GM12878 (cell line): ENCODE data around the gene SRRM3. TPM values are rescaled to one million over a fixed set of nuclear protein-coding genes. Genes with fewer than 3 reads are reported as not detected.
A peak's percentile ranks its signal among the peaks of the same experiment; 100 is the strongest.

ENCODE experiments used
- EED ChIP-seq: sonication (generic); IDR thresholded peaks from 2 replicates; pipeline ENCODE4 v1.6.1; 2016; ENCODE audit warnings: antibody characterized with exemption, low read depth
- EZH2 ChIP-seq: IDR thresholded peaks from 2 replicates; pipeline ENCODE4 v1.6.1; 2012; ENCODE audit warnings: low read depth, mild to moderate bottlenecking, control low read depth, inconsistent platforms, low read length, borderline replicate concordance; ENCODE audit not compliant: control insufficient read depth
- KDM1A ChIP-seq: fragments of 200-600 bp; sonication (generic); IDR thresholded peaks from 2 replicates; pipeline ENCODE4 v1.6.1; 2016; ENCODE audit warnings: borderline replicate concordance
- MEF2A ChIP-seq: IDR thresholded peaks from 2 replicates; pipeline ENCODE4 v1.6.1; 2011; ENCODE audit warnings: low read depth, mild to moderate bottlenecking, low read length, moderate library complexity; ENCODE audit not compliant: insufficient read depth
- MTA2 ChIP-seq: fragments of 450-650 bp; IDR thresholded peaks from 2 replicates; pipeline ENCODE4 v1.6.1; 2016; ENCODE audit warnings: low read depth, mild to moderate bottlenecking, moderate library complexity
- NBN ChIP-seq: fragments of 450-650 bp; IDR thresholded peaks from 2 replicates; pipeline ENCODE4 v1.6.1; 2016
- RB1 ChIP-seq: fragments of 450-650 bp; formaldehyde crosslinking; IDR thresholded peaks from 2 replicates; pipeline ENCODE4 v1.6.1; 2017; ENCODE audit warnings: mild to moderate bottlenecking, borderline replicate concordance
- SMC3 ChIP-seq: IDR thresholded peaks from 2 replicates; pipeline ENCODE4 v1.6.1; 2011; ENCODE audit warnings: low read length, improper control_type of control experiment, borderline replicate concordance
- polyA plus RNA-seq, 11 experiments: library from polyadenylated mRNA; depleted of rRNA in 4 of 11; unstranded in 6 of 11; stranded (reverse) in 5 of 11; fragments of >200 nt; fragmentation: Nextera tagmentation in 4 of 11; fragmentation: Illumina TruSeq in 1 of 11; extraction: Ambion mirVana in 4 of 11; extraction: Trizol in 1 of 11; gene quantifications; 1 replicate in 1 of 11; 2 replicates in 10 of 11; pipeline versions ENCODE4 v1.2.1 to v1.2.3, GENCODE V29; 2011 to 2016; ENCODE audit warnings: inconsistent platforms in 2 of 11, missing spikeins in 2 of 11, low read depth in 1 of 11
- total RNA-seq, 4 experiments: library from RNA; depleted of rRNA in 3 of 4; stranded (reverse); fragments of >200 nt in 3 of 4; fragmentation: Illumina TruSeq in 1 of 4; extraction: Trizol in 1 of 4; gene quantifications; 2 replicates each; pipeline versions ENCODE4 v1.2.1 to v1.2.3, GENCODE V29; 2013 to 2021
- TF ChIP-seq, protein P1 (sequence below): fragments of 450-650 bp; IDR thresholded peaks from 2 replicates; pipeline ENCODE4 v1.6.1; 2017; ENCODE audit warnings: mild to moderate bottlenecking
- TF ChIP-seq, protein P2 (sequence below): fragments of 450-650 bp; IDR thresholded peaks from 2 replicates; pipeline ENCODE4 v1.6.1; 2017; ENCODE audit warnings: low read depth, mild to moderate bottlenecking, moderate library complexity
- TF ChIP-seq, protein P3 (sequence below): fragments of 450-650 bp; IDR thresholded peaks from 2 replicates; pipeline ENCODE4 v1.6.1; 2018; ENCODE audit warnings: borderline replicate concordance, mild to moderate bottlenecking; ENCODE audit not compliant: partially characterized antibody
- TF ChIP-seq, protein P4 (sequence below): fragments of 450-650 bp; conservative IDR thresholded peaks from 2 replicates; pipeline ENCODE4 v1.6.1; 2017; ENCODE audit warnings: mild to moderate bottlenecking, moderate library complexity

The SRRM3 gene
- total and polyA plus RNA-seq, 10 of the 15 experiments (the other 5 are each of a cell fraction or from before 2014, with no cell fraction given): 0.03 to 0.15 (median 0.05) TPM; not detected in 6

DNA sequence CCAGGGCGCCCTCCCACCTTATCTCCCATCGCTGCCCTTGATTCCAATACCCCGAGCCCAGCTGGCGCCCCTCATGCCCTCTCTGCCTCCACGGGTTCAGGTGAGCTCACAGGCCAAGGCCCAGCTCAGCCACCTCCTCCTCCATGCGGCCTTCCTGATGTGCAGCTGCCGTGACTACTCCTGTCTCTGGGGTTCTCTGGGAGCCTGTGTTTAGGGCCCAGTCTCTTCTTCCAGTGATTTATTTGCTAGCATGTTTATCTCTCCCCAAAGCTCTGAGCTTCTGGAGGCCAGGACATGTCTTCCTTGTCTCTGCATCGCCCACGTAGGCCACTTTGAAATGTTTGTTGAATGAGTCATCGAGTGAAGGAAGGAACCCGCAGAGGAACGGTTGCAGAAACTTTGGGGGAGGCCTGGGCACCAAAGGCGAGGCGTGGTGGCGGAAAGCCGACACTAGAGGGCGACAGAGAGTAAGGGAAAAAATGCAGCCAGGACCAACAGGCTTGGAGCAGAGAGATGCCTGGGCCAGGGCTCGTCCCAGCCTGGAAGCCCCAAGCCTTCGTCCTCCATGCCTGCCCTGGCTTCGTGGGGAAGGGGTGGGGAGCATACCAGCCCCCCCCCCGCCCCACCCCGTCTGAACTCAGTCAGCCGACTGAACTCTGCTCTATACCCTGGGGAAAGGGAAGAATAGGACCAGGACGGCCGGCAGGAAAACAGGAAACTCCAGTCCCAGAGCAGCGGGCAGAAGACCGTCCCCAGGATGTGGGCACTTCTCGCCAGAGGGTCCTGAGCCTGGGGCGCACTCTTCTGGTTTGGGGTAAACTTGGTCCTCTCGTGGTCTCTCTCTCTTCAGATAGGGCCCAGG is 89.9 kb downstream of the SRRM3 start (continued):
- TF ChIP-seq, protein P1, sequence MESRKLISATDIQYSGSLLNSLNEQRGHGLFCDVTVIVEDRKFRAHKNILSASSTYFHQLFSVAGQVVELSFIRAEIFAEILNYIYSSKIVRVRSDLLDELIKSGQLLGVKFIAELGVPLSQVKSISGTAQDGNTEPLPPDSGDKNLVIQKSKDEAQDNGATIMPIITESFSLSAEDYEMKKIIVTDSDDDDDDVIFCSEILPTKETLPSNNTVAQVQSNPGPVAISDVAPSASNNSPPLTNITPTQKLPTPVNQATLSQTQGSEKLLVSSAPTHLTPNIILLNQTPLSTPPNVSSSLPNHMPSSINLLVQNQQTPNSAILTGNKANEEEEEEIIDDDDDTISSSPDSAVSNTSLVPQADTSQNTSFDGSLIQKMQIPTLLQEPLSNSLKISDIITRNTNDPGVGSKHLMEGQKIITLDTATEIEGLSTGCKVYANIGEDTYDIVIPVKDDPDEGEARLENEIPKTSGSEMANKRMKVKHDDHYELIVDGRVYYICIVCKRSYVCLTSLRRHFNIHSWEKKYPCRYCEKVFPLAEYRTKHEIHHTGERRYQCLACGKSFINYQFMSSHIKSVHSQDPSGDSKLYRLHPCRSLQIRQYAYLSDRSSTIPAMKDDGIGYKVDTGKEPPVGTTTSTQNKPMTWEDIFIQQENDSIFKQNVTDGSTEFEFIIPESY: no peak
- TF ChIP-seq EED: peak; percentile 74
- TF ChIP-seq, protein P2, sequence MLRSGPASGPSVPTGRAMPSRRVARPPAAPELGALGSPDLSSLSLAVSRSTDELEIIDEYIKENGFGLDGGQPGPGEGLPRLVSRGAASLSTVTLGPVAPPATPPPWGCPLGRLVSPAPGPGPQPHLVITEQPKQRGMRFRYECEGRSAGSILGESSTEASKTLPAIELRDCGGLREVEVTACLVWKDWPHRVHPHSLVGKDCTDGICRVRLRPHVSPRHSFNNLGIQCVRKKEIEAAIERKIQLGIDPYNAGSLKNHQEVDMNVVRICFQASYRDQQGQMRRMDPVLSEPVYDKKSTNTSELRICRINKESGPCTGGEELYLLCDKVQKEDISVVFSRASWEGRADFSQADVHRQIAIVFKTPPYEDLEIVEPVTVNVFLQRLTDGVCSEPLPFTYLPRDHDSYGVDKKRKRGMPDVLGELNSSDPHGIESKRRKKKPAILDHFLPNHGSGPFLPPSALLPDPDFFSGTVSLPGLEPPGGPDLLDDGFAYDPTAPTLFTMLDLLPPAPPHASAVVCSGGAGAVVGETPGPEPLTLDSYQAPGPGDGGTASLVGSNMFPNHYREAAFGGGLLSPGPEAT: no peak
- TF ChIP-seq NBN: 0 out of 2 replicates have a peak, but pooled peaks have one; percentile 51
- TF ChIP-seq, protein P3, sequence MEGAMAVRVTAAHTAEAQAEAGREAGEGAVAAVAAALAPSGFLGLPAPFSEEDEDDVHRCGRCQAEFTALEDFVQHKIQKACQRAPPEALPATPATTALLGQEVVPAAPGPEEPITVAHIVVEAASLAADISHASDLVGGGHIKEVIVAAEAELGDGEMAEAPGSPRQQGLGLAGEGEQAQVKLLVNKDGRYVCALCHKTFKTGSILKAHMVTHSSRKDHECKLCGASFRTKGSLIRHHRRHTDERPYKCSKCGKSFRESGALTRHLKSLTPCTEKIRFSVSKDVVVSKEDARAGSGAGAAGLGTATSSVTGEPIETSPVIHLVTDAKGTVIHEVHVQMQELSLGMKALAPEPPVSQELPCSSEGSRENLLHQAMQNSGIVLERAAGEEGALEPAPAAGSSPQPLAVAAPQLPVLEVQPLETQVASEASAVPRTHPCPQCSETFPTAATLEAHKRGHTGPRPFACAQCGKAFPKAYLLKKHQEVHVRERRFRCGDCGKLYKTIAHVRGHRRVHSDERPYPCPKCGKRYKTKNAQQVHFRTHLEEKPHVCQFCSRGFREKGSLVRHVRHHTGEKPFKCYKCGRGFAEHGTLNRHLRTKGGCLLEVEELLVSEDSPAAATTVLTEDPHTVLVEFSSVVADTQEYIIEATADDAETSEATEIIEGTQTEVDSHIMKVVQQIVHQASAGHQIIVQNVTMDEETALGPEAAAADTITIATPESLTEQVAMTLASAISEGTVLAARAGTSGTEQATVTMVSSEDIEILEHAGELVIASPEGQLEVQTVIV: no peak
- TF ChIP-seq MEF2A: peak; percentile 63; the same call in 1 of the 2 replicates
- TF ChIP-seq EZH2: no peak
- TF ChIP-seq, protein P4, sequence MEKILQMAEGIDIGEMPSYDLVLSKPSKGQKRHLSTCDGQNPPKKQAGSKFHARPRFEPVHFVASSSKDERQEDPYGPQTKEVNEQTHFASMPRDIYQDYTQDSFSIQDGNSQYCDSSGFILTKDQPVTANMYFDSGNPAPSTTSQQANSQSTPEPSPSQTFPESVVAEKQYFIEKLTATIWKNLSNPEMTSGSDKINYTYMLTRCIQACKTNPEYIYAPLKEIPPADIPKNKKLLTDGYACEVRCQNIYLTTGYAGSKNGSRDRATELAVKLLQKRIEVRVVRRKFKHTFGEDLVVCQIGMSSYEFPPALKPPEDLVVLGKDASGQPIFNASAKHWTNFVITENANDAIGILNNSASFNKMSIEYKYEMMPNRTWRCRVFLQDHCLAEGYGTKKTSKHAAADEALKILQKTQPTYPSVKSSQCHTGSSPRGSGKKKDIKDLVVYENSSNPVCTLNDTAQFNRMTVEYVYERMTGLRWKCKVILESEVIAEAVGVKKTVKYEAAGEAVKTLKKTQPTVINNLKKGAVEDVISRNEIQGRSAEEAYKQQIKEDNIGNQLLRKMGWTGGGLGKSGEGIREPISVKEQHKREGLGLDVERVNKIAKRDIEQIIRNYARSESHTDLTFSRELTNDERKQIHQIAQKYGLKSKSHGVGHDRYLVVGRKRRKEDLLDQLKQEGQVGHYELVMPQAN: no peak
- peak; percentile 97 for TF ChIP-seq SMC3
- TF ChIP-seq RB1: peak; percentile 38; the same call in 1 of the 2 replicates
- no peak for TF ChIP-seq MTA2
- no peak for TF ChIP-seq KDM1A
